ENCODE data around the gene PRKG1. TPM values are rescaled to one million over a fixed set of nuclear protein-coding genes. Genes with fewer than 3 reads are reported as not detected.

The PRKG1 gene
- total and polyA plus RNA-seq, 7 donors, result 4.5 to 49.0 (median 31.7) TPM

DNA sequence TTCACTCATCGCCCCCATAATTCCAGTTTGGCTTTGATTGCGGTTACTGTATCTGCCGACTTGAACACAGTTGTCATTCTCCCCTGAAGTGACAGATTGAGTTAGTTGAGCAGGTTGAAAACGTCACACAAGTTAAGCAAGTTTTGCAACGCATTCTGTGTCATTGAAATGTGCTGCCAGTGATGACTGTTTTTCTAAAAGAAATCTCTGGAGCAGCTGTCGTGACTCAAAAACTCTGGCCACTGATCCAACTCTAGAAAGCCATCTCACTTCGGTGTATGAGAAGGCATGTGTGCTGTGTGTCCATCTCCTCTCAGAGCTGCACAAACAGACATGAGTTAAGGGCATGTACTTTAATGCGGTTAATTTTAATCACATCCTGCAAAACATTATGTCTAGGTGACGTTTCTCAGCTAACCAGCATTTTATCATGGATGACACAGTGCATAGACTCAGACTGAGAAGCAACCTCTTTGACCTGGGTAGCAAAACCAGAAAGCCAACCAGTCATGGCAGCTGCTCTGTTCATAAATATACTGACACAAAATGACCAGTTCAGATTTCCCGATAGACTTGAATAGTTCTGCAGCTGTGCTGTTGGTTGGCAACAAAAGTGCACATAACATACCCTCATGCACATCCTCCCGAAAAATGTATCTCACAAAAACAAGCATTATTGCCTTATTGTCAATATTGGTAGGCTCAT is 555.8 kb downstream of the PRKG1 start:
- peak overlapping the region; percentile 80 for H3K27ac ChIP-seq
- TF ChIP-seq, protein P1, sequence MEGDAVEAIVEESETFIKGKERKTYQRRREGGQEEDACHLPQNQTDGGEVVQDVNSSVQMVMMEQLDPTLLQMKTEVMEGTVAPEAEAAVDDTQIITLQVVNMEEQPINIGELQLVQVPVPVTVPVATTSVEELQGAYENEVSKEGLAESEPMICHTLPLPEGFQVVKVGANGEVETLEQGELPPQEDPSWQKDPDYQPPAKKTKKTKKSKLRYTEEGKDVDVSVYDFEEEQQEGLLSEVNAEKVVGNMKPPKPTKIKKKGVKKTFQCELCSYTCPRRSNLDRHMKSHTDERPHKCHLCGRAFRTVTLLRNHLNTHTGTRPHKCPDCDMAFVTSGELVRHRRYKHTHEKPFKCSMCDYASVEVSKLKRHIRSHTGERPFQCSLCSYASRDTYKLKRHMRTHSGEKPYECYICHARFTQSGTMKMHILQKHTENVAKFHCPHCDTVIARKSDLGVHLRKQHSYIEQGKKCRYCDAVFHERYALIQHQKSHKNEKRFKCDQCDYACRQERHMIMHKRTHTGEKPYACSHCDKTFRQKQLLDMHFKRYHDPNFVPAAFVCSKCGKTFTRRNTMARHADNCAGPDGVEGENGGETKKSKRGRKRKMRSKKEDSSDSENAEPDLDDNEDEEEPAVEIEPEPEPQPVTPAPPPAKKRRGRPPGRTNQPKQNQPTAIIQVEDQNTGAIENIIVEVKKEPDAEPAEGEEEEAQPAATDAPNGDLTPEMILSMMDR (IDR thresholded peaks at IDR 0.05), result no peak
- no peaks in the 10 kb centered on the region for H3K9me3 ChIP-seq
- ATAC-seq, result peak; percentile 92 to 98 (median 98)
- H3K4me3 ChIP-seq, result peak overlapping the region; percentile 52
- intact Hi-C loops (cut with DNase I), result no loop called here
- peak; percentile 25 to 48 for DNase-seq
- H3K36me3 ChIP-seq (ENCODE audit: insufficient read depth in 1 of 2, low read depth in 1 of 2), result no peaks in the 10 kb centered on the region
- H3K4me1 ChIP-seq, result peaks cover 6% of the 10 kb centered on the region
- 32 to 42% (median 34%) methylated on average over 11 of the region's 11 CpGs for WGBS, 3 donors
- H3K27me3 ChIP-seq (ENCODE audit: insufficient read depth in 3 of 3, low read length in 2 of 3), result no peaks in the 10 kb centered on the region

DNA sequence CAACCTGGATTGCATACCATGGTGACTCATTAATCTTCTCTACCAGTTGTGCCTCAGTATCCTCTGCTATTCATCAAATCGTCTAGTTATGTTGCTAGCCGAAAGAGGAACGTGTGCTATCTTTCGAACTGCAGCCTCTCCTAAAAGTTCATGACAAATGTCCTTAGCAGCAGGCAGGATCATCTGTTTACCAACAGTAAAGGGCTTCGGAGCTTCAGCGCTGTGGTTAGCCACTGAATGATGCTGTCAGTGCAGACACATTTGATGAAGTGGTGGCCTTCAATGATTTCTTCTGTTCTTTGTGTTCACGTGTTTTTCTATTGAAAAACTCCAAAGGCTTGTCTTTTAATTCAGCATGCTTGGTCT is 556.3 kb downstream of the PRKG1 start:
- ATAC-seq (no peak), DNase-seq (no peak)
- intact Hi-C loops (cut with DNase I), result no loop called here
- no peaks in the 10 kb centered on the region for H3K9me3 ChIP-seq
- H3K4me3 ChIP-seq, result peak overlapping the region; percentile 52
- H3K27me3 ChIP-seq (ENCODE audit: insufficient read depth in 3 of 3, low read length in 2 of 3), result no peaks in the 10 kb centered on the region
- 63 to 75% (median 64%) methylated on average over 7 of the region's 7 CpGs for WGBS, 3 donors
- no peaks in the 10 kb centered on the region for H3K36me3 ChIP-seq (ENCODE audit: insufficient read depth in 1 of 2, low read depth in 1 of 2)
- TF ChIP-seq, protein P1 (IDR thresholded peaks at IDR 0.05), result no peak
- H3K27ac ChIP-seq, result peak overlapping the region; percentile 80
- H3K4me1 ChIP-seq, result peaks cover 6% of the 10 kb centered on the region

DNA sequence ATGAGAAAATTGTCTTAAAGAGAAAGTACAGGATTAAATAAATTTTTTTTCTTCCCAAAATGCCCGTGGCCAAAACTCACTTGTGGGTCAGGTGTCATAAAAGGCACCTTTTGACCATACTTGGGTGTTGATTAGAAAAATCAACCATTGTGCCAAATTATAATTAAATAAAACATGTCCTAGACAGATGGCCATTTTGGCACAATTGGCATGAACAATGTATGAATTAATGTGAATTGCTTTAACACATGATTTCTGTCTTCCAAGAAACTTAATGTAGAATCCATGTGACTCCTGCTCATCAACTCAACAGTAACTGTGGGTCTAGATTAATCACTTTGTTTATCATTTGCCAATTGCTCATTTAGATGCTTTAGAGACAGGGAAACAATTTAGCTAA is 561.1 kb downstream of the PRKG1 start:
- DNase-seq, result no peak
- TF ChIP-seq, protein P1 (IDR thresholded peaks at IDR 0.05), result no peak
- Histone ChIP-seq H3K27me3 (ENCODE audit: insufficient read depth in 3 of 3, low read length in 2 of 3) (no peaks in the 10 kb centered on the region), H3K4me3 (no peak overlapping the region), H3K36me3 (ENCODE audit: insufficient read depth in 1 of 2, low read depth in 1 of 2) (no peaks in the 10 kb centered on the region), H3K27ac (no peak overlapping the region), H3K9me3 (no peaks in the 10 kb centered on the region), H3K4me1 (peaks cover 2% of the 10 kb centered on the region)
- intact Hi-C loops (cut with DNase I), result no loop called here
- WGBS, 3 donors, result 66 to 70% (median 67%) methylated on average over 1 of the region's 1 CpG
- no peak for ATAC-seq

DNA sequence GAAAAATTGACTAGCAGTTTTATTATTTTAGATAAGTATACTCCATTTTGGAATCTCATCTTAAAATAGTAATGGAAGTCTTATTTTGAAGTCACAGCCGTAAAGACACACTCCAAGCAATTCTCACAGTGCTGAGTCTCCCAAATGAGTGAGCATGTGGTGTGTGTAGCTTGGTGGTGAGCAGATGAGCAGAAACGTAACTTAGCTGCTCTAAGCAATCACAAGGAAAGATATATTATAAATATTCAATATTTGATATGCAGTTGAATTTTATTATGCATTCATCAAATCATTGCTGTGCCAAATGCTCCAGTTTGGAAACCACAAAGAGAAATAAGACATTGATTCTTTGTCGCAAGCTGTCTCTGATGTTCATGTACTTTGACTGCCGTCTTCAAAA is 563.9 kb downstream of the PRKG1 start:
- no peak for DNase-seq
- 91 to 95% (median 94%) methylated on average over 4 of the region's 4 CpGs for WGBS, 3 donors
- Histone ChIP-seq H3K27me3 (ENCODE audit: insufficient read depth in 3 of 3, low read length in 2 of 3) (no peaks in the 10 kb centered on the region), H3K4me1 (peaks cover 9% of the 10 kb centered on the region), H3K4me3 (no peak overlapping the region), H3K27ac (no peak overlapping the region), H3K36me3 (ENCODE audit: insufficient read depth in 1 of 2, low read depth in 1 of 2) (no peaks in the 10 kb centered on the region), H3K9me3 (no peaks in the 10 kb centered on the region)
- ATAC-seq, result no peak
- TF ChIP-seq, protein P1 (IDR thresholded peaks at IDR 0.05), result no peak
- intact Hi-C loops (cut with DNase I), result no loop called here

DNA sequence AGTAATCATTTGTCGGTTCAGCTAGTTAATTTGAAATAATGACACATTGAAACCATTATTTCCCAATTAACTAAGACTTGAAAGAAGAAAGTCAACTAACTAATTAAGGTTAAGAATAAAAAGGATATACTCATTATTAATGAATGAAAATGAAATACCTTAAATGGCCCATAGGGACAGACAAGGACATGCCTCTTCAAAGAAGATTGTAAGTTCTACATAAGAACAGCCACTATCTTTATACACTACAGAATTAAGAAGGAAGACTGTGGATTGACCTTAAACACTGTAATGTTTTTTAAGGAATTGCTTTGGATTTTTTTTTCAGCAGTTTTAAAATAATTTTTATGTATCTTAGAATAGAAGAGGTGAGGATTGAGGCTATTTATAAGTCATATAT is 564.5 kb downstream of the PRKG1 start:
- intact Hi-C loops (cut with DNase I), result no loop called here
- H3K27me3 ChIP-seq (ENCODE audit: insufficient read depth in 3 of 3, low read length in 2 of 3), result no peaks in the 10 kb centered on the region
- TF ChIP-seq, protein P1 (IDR thresholded peaks at IDR 0.05), result peak; percentile 8
- no peaks in the 10 kb centered on the region for H3K36me3 ChIP-seq (ENCODE audit: insufficient read depth in 1 of 2, low read depth in 1 of 2)
- ATAC-seq (no peak), DNase-seq (no peak)
- no peak overlapping the region for H3K4me3 ChIP-seq
- no peak overlapping the region for H3K27ac ChIP-seq
- 69 to 93% (median 81%) methylated on average over 1 of the region's 1 CpG for WGBS, 3 donors
- H3K4me1 ChIP-seq, result peaks cover 14% of the 10 kb centered on the region
- H3K9me3 ChIP-seq, result no peaks in the 10 kb centered on the region
